Upper lobe of left lung (tissue), 6 donors: ENCODE data around the gene TCEA3. TPM values are rescaled to one million over a fixed set of nuclear protein-coding genes. Genes with fewer than 3 reads are reported as not detected.

Source experiments
- ATAC-seq, 2 donors: fragments of 200-7000 bp; cut with Tn5 transposase; one replicate each; pipeline ENCODE4 v1.9.1; 2022; ENCODE audit warnings: mild to moderate bottlenecking in 2 of 2, moderate library complexity in 2 of 2; ENCODE audit not compliant: low FRiP score in 2 of 2
- DNase-seq, 2 donors: peaks; one replicate each; pipeline ENCODE4 v3.0.0-alpha.2; 2019 to 2020
- H3K27ac ChIP-seq, 4 donors: fragments of 200-600 bp; sonication (generic); one replicate each; pipeline ENCODE4 v1.5.1; 2016 to 2019
- H3K27me3 ChIP-seq, 4 donors: fragments of 200-600 bp; sonication (generic); one replicate each; pipeline ENCODE4 v1.5.1; 2017 to 2019
- H3K36me3 ChIP-seq, 4 donors: fragments of 200-600 bp; sonication (generic); one replicate each; pipeline ENCODE4 v1.5.1; 2016 to 2019
- H3K4me1 ChIP-seq, 4 donors: fragments of 200-600 bp; sonication (generic); one replicate each; pipeline ENCODE4 v1.5.1; 2018 to 2019
- H3K4me3 ChIP-seq, 4 donors: fragments of 200-600 bp; sonication (generic); one replicate each; pipeline ENCODE4 v1.5.1; 2017 to 2019; ENCODE audit warnings: mild to moderate bottlenecking in 2 of 4, moderate library complexity in 1 of 4
- H3K9me3 ChIP-seq, 4 donors: fragments of 200-600 bp; sonication (generic); one replicate each; pipeline ENCODE4 v1.5.1; 2018 to 2019
- CTCF ChIP-seq, 6 experiments: fragments of 450-650 bp in 4 of 6; fragments of 200-600 bp in 2 of 6; sonication (generic) in 2 of 6; IDR thresholded peaks; one replicate each; pipeline ENCODE4 v1.5.1; 2016 to 2019; ENCODE audit warnings: antibody characterized with exemption in 6 of 6
- EP300 ChIP-seq, 4 donors: sonication (generic); formaldehyde crosslinking; IDR thresholded peaks; one replicate each; pipeline ENCODE4 v1.5.1; 2017; ENCODE audit warnings: antibody characterized with exemption in 4 of 4, control low read depth in 2 of 4
- POLR2A ChIP-seq, 4 donors: fragments of 450-650 bp; IDR thresholded peaks; one replicate each; pipeline ENCODE4 v1.5.1; 2016 to 2017; ENCODE audit warnings: antibody characterized with exemption in 4 of 4, mild to moderate bottlenecking in 2 of 4
- POLR2AphosphoS5 ChIP-seq, 2 donors: sonication (generic); formaldehyde crosslinking; IDR thresholded peaks; one replicate each; pipeline ENCODE4 v1.5.1; 2017; ENCODE audit warnings: antibody characterized with exemption in 2 of 2
- WGBS, 2 donors: methylation state at CpG; one replicate each; pipeline ENCODE4 v1.1.5; 2017 to 2018; 5-methylcytosine and 5-hydroxymethylcytosine counted together
- total RNA-seq, 6 donors: library from RNA; depleted of rRNA in 4 of 6; stranded (reverse); fragments of >200 nt in 4 of 6; gene quantifications; one replicate each; pipeline versions ENCODE4 v1.1.0 to v1.2.1, GENCODE V29; 2016 to 2021
- donor health status: DM: no; HTN: no; CAD: no; lungs with moderate emphysema.
- donor health status: DM: no; HTN: yes; CAD: no; lungs with severe emphysema.

The TCEA3 gene
- total RNA-seq, 6 donors from 2014 or later: 32.5 to 141 (median 42.9) TPM

- Histone ChIP-seq H3K4me3 (no peak overlapping the region), H3K36me3 (peaks cover 0 to 12% (median 0%) of the 10 kb centered on the region in 4 donors), H3K9me3 (no peaks in the 10 kb centered on the region), H3K4me1 (peaks cover 16 to 55% (median 31%) of the 10 kb centered on the region in 4 donors), H3K27ac (peak overlapping the region in 1 of 4 donors; percentile 21), H3K27me3 (no peaks in the 10 kb centered on the region)
- TF ChIP-seq CTCF (IDR thresholded peaks at IDR 0.05): no peak
- no peak for TF ChIP-seq POLR2AphosphoS5 (IDR thresholded peaks at IDR 0.05)
- TF ChIP-seq POLR2A (IDR thresholded peaks at IDR 0.05): no peak
- TF ChIP-seq EP300 (IDR thresholded peaks at IDR 0.05): no peak
- WGBS, 2 donors: 85 to 100% methylated on average over 1 to 6 of the region's 6 CpGs
- ATAC-seq (no peak), DNase-seq (no peak)
Measured at GRCh38 chr1:23449306-23449705, 24.8 kb upstream of the TCEA3 start.

- Histone ChIP-seq H3K4me1 (peaks cover 15 to 55% (median 34%) of the 10 kb centered on the region in 4 donors), H3K36me3 (peaks cover 0 to 12% (median 0%) of the 10 kb centered on the region in 4 donors), H3K9me3 (no peaks in the 10 kb centered on the region), H3K27me3 (no peaks in the 10 kb centered on the region), H3K27ac (no peak overlapping the region), H3K4me3 (no peak overlapping the region)
- 75 to 80% methylated on average over 1 of the region's 1 CpG for WGBS, 2 donors
- no peak for TF ChIP-seq CTCF (IDR thresholded peaks at IDR 0.05)
- TF ChIP-seq EP300 (IDR thresholded peaks at IDR 0.05): no peak
- no peak for TF ChIP-seq POLR2A (IDR thresholded peaks at IDR 0.05)
- TF ChIP-seq POLR2AphosphoS5 (IDR thresholded peaks at IDR 0.05): no peak
- no peak for DNase-seq
- no peak for ATAC-seq
Measured at GRCh38 chr1:23448846-23449245, 24.3 kb upstream of the TCEA3 start.

GRCh38 chr1:23446661-23447310 is 22.2 kb upstream of the TCEA3 start:
- WGBS, 2 donors: 89 to 90% methylated on average over 8 of the region's 8 CpGs
- no peak overlapping the region for H3K27ac ChIP-seq
- no peak for ATAC-seq

GRCh38 chr1:23444596-23445390 is 20.2 kb upstream of the TCEA3 start:
- TF ChIP-seq CTCF (IDR thresholded peaks at IDR 0.05): no peak
- no peak for TF ChIP-seq POLR2AphosphoS5 (IDR thresholded peaks at IDR 0.05)
- no peak for TF ChIP-seq EP300 (IDR thresholded peaks at IDR 0.05)
- no peak for TF ChIP-seq POLR2A (IDR thresholded peaks at IDR 0.05)
- H3K36me3 ChIP-seq: peaks cover 0 to 25% (median 6%) of the 10 kb centered on the region in 4 donors
- 71 to 88% methylated on average over 4 of the region's 4 CpGs for WGBS, 2 donors
- H3K4me1 ChIP-seq: peaks cover 6 to 30% (median 13%) of the 10 kb centered on the region in 4 donors
- ATAC-seq (no peak), DNase-seq (peak in 1 of 2 donors; percentile 43)
- H3K27ac ChIP-seq: peak overlapping the region; percentile 38 to 80 (median 63)
- no peaks in the 10 kb centered on the region for H3K9me3 ChIP-seq
- H3K4me3 ChIP-seq: peak overlapping the region in 3 of 4 donors; percentile 11 to 37 (median 32)
- H3K27me3 ChIP-seq: no peaks in the 10 kb centered on the region

More at GRCh38 chr1:23446661-23447310, 22.2 kb upstream of the TCEA3 start:
- no peaks in the 10 kb centered on the region for H3K9me3 ChIP-seq
- DNase-seq: no peak
- no peaks in the 10 kb centered on the region for H3K27me3 ChIP-seq
- peaks cover 10 to 44% (median 18%) of the 10 kb centered on the region in 4 donors for H3K4me1 ChIP-seq
- TF ChIP-seq CTCF (IDR thresholded peaks at IDR 0.05): no peak
- TF ChIP-seq POLR2AphosphoS5 (IDR thresholded peaks at IDR 0.05): no peak
- TF ChIP-seq POLR2A (IDR thresholded peaks at IDR 0.05): no peak
- H3K36me3 ChIP-seq: peaks cover 0 to 21% (median 0%) of the 10 kb centered on the region in 4 donors
- no peak overlapping the region for H3K4me3 ChIP-seq
